NCI-H2107 treated with DMSO at 0.1 percent for 48 hours (cell line): ENCODE data around the gene ATP6V0A1.
A peak's percentile ranks its signal among the peaks of the same experiment; 100 is the strongest.
"Not testable (repeated sequence)": the region's sequence is repeated elsewhere in the genome, so short reads cannot be mapped to it uniquely, and the experiment has no call there.

Experiments
- DNase-seq: peaks from one replicate; lab custom pipeline; 2025; ENCODE audit not compliant: unreplicated experiment; lab: John Stamatoyannopoulos, UW

ATP6V0A1 gene

DNA sequence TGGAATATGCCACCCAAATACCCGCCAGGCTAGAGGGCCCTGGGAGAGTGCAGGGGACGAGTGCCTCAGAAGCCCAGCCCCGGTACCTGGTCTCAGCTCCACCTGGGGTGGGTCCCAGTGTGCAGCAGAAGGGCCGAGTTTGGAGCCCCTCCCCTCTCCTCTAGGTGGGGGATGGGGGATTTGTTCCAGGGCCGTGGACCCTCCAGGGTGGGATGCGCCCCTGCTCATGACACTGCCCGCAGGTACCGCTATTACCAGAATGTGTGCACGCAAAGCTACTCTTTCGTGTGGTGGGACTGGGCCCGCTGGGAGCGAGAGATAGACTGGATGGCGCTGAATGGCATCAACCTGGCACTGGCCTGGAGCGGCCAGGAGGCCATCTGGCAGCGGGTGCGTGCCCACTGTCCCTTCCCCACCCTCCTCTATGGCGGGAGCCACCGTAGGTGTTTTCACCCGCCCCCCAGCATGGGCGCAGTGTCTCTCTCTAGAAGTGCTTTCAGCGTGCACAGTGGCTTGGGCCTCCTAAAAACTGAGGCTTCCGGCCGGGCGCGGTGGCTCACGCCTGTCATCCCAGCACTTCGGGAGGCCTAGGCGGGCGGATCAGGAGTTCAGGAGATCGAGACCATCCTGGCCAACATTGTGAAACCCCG, 78.6 kb downstream of the ATP6V0A1 start:
- DNase-seq: no peak

DNA sequence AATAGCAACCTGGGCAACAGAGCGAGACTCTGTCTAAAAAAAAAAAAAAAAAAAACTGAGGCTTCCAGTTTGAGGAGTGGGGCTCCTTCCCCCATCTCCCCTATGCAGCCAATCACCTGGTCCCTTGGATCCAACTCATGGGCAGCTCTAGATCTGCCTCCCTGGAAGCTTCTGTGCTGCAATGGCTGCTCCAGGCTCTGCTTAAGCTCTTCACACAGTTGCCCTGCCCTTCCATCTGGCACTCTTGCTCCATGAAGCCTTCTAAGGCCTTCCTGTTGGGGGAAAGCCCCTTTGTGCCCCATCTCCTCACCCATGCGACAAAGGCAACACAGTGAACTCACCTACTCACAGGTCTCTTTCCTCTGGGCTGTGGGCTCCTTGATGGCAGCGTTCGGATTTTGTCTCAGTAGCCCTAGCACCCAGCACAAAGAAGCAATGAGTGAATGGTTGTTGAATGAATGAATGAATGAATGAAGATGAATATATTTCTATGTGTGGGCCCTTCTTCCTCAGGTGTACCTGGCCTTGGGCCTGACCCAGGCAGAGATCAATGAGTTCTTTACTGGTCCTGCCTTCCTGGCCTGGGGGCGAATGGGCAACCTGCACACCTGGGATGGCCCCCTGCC, 79.3 kb downstream of the ATP6V0A1 start:
- no peak for DNase-seq

DNA sequence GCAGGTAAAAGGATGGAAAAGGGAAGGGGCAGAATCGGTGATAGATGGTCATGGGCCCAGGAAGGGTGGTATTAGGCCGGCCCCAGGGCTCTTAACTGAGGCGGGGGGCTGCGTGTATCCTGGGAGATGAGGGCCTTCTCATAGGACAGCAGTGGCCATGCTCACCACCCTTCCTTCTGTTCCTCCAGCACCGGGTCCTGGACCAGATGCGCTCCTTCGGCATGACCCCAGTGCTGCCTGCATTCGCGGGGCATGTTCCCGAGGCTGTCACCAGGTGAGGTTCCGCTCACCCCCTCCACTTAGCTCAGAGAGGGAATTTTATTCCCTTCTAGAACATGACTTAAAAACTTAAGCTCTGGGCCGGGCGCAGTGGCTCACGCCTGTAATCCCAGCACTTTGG, 79.8 kb downstream of the ATP6V0A1 start:
- no peak for DNase-seq

DNA sequence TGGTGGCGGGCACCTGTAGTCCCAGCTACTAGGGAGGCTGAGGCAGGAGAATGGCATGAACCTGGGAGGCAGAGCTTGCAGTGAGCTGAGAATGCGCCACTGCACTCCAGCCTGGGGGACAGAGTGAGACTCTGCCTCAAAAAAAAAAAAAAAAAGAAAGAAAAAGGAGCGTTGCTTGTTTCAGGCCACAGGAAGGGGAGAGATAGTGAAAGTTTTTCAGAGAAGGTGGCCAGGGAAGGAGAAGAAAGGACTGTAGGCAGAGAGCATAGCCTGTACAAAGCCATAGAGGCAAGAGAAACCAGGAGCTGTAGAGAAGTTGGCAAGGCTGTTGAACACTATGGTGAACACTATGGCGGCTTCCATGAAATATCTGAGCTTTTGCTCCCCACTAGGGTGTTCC, 81.9 kb downstream of the ATP6V0A1 start:
- DNase-seq: not testable (repeated sequence)

DNA sequence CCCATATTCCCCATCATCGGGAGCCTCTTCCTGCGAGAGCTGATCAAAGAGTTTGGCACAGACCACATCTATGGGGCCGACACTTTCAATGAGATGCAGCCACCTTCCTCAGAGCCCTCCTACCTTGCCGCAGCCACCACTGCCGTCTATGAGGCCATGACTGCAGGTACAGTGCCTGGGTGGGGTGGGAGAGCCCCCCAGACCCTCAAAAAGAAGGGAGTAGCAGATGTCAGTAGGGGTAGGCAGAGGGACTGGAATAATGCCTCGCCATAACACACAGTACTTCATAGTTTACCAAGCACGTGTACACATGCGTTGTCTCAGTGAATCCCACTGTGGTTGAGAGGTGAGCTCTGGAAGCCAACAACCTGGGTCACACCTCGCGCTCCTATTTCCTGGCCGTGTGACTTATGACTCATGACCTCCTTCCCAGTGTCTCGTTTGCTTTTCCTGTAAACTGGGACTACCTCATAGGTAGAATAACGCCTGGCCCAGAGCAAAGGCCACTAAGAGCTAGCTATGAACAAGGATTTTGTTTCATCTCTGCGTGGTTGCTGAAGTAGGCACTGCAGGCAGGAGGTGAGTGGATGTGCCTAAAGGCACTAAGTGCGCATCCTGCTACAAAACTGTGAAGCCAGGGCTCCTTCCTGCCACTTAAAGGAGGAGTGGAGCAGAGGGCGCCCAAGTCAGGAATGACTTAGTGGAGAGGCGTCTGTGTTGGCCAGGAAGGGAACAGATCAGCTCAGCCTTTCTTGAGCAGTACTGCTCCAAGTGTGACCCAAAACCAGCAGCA, 82.6 kb downstream of the ATP6V0A1 start:
- no peak for DNase-seq

DNA sequence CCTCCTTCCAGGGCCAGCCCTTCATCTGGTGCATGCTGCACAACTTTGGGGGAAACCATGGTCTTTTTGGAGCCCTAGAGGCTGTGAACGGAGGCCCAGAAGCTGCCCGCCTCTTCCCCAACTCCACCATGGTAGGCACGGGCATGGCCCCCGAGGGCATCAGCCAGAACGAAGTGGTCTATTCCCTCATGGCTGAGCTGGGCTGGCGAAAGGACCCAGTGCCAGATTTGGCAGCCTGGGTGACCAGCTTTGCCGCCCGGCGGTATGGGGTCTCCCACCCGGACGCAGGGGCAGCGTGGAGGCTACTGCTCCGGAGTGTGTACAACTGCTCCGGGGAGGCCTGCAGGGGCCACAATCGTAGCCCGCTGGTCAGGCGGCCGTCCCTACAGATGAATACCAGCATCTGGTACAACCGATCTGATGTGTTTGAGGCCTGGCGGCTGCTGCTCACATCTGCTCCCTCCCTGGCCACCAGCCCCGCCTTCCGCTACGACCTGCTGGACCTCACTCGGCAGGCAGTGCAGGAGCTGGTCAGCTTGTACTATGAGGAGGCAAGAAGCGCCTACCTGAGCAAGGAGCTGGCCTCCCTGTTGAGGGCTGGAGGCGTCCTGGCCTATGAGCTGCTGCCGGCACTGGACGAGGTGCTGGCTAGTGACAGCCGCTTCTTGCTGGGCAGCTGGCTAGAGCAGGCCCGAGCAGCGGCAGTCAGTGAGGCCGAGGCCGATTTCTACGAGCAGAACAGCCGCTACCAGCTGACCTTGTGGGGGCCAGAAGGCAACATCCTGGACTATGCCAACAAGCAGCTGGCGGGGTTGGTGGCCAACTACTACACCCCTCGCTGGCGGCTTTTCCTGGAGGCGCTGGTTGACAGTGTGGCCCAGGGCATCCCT, 84.8 kb downstream of the ATP6V0A1 start:
- no peak for DNase-seq

DNA sequence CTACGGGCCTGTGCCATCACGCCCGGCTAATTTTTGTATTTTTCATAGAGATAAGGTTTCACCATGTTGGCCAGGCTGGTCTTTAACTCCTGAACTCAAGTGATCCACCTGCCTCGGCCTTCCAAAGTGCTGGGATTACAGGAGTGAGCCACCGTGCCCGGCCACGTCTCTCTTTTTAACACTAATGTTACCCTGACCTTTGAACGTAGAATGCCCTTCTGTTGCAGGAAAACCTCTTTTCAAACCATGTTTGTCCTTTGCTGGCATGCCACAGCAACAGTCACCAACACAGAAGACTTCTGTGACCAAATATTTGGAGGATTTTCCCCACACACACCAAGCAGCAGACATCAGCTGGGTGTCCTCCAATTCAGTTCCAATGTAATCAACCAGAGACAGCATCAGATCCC, 86.2 kb downstream of the ATP6V0A1 start:
- DNase-seq: no peak

DNA sequence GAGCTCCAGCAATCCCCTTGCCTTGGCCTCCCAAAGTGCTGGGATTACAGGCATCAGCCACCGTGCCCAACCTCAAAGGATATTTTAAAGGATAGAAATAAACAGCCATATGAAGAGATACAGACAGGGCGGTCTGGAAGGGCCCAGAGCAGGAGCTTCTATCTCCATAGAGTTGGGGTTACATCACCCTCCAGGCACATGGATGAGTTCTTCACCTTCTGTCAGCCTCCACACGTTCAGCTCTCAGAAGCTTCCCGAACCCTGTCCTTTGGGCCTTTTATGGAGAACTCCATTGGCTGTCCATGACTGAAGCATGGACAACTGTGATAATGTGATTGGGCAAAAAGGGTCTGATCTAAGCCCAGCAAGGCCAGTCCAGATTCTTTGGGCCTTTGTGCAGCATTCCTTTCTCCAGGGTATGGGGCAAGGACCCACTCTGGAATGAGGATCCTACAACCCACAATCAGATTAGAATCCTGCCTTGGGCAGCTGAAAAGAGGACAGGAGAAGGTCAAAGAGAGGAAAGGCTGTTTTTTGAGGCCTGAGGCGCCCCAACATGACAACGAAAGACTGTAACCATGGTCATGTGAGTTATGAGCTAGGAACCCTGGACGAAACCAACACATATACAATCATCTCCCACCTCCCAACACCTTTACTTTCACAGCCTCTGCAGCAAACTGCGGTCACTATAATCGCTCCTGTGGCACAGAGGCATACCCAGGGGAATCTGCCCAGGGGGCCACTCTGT, 87.3 kb downstream of the ATP6V0A1 start:
- DNase-seq: not testable (repeated sequence)

DNA sequence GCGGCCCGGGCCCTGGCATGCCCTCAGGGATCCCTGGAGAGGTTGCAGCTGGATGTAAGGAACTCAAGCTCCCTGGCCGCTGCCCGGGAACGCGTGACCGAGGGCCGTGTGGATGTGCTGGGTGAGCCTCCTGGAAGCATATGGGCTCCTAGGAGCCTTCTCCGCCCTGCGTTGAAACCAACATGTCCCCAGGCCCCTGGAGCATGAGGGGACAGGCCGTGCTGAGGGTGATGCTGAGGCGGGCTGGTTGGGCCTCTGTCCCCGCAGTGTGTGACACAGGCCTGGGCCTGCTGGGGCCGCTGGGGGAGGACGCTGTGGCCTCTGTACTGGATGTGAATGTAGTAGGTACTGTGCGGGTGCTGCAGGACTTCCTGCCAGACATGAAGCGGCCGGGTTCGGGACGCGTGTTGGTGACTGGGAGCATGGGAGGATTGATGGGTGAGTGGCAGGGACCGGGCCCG, 88.4 kb downstream of the ATP6V0A1 start:
- no peak for DNase-seq

DNA sequence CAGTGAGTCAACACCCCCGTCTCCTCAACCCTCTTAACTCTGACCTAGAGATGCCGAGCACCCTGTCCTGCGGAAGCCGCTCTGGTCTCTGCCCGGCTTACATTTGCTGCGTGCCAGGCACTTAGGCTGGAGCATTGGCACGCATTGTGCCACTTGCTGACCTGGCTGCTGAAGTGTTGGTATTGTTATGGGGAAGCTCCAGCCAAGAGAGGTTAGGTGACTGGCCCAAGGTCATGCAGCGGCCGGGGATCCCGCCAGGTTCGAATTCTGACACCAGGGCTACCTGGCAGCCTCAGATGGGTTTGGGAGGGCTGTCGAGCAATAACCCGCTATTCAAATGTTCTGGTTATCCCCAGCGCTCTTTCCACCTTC, 89.0 kb downstream of the ATP6V0A1 start:
- DNase-seq: no peak

DNA sequence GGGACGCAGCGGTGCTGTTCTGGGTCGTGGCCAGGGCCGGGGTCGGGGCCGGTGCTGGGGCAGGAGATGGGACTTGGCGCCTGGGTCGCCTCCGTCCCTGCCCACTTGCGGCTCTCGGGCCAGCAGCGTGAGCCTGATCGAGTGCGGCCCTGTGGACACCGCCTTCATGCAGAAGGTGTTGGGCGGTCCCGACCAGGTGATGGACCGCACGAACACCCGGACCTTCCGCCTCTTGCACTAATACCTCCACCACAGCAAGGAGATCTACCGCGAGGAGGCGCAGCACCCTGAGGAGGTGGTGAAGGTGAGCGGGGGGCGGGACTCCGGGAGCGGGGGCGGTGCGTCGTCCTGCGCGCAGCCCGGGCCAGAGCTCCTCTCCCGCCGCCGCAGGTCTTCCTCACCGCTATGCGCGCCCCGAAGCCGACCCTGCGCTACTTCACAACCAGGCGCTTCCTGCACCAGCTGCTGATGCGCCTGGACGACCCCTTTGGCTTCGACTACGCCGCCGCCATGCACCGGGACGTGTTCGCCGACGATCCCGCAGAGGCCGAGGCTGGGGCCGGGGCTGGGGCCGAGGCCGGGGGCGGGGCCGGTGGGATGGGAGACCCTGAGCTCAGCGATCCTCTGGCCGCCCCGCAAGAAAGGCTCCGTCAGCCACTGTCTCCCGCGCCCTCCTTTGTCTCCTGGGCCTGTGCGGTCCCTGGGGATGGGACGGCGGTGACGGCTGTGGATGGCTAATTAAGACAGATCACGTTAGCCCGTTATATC, 89.6 kb downstream of the ATP6V0A1 start:
- peak; percentile 66 for DNase-seq

DNA sequence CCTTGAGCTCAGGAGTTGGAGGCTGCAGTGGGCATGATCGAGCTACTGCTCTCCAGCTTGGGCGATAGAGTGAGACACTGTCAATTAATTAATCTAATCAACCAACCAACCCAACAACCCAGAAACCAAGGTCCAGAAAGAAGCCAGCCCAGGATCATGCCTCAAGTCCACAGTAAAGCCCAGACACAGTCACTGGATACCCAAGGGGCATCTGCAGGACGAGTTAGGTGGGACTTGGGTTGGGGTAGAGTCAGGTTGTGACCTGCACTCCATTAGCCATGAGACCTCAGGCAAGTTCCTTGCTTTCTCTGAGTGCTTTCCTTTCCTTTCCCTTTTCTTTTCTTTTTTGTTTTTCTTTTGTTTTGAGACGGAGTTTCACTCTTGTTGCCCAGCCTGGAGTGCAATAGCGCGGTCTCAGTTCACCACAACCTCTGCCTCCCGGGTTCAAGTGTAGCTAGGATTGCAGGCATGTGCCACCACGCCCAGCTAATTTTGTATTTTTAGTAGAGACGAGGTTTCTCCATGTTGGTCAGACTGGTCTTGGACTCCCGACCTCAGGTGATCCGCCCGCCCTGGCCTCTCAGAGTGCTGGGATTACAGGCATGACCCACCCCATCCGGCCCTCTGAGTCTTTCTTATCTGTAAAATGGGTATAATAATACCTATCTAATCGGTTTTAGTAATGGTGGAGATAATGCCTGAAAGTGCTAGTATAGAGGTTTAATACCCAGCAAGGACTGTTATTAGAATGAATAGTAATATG, 90.5 kb downstream of the ATP6V0A1 start:
- no peak for DNase-seq

DNA sequence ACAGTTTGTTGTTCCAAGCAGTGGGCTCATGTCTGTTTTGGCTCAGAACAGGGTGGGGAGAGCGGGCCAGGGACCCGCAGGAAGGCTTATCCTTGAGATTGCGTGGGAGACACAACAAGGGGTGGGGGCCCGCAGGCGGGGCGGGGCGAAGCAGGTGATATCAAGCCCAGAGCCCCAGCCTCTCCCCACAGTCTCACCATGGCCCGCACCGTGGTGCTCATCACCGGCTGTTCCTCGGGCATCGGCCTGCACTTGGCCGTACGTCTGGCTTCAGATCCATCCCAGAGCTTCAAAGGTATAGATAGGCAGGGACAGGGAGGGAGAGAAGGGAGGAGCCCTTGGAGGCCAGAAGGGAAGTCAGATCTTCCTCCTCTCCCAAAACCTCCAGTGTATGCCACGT, 94.1 kb downstream of the ATP6V0A1 start, which contains the start of gene HSD17B1:
TSS of gene HSD17B1 (plus strand) at position 188 of the 400 bp plus-strand sequence. CDS start at position 199, 11 bp downstream.
- not testable (repeated sequence) for DNase-seq

DNA sequence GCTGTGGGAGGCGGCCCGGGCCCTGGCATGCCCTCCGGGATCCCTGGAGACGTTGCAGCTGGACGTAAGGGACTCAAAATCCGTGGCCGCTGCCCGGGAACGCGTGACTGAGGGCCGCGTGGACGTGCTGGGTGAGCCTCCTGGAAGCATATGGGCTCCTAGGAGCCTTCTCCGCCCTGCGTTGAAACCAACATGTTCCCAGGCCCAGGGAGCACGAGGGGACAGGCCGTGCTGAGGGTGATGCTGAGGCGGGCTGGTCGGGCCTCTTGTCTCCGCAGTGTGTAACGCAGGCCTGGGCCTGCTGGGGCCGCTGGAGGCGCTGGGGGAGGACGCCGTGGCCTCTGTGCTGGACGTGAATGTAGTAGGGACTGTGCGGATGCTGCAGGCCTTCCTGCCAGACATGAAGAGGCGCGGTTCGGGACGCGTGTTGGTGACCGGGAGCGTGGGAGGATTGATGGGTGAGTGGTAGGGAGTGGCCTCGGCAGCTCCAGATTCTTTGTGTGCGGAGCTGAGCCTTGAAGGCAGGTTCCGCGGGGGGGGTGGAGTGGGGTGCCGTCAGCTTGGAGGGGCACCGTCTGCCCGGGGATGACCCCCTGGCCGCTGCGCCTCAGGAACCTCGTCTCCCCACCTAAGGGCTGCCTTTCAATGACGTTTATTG, 94.6 kb downstream of the ATP6V0A1 start:
- no peak for DNase-seq

DNA sequence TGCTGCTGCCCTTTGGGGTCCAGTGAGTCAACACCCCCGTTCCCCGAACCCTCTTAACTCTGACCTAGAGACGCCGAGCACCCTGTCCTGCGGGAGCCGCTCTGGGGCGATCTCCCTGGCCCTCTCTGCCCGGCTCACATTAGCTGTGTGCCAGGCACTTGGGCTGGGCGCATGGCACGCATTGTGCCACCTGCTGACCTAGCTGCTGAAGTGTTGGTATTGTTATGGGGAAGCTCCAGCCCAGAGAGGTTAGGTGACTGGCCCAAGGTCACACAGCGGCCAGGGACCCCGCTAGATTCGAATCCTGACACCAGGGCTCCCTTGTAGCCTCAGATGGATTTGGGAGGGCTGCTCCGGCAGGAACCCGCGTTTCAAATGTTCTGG, 95.2 kb downstream of the ATP6V0A1 start:
- no peak for DNase-seq

DNA sequence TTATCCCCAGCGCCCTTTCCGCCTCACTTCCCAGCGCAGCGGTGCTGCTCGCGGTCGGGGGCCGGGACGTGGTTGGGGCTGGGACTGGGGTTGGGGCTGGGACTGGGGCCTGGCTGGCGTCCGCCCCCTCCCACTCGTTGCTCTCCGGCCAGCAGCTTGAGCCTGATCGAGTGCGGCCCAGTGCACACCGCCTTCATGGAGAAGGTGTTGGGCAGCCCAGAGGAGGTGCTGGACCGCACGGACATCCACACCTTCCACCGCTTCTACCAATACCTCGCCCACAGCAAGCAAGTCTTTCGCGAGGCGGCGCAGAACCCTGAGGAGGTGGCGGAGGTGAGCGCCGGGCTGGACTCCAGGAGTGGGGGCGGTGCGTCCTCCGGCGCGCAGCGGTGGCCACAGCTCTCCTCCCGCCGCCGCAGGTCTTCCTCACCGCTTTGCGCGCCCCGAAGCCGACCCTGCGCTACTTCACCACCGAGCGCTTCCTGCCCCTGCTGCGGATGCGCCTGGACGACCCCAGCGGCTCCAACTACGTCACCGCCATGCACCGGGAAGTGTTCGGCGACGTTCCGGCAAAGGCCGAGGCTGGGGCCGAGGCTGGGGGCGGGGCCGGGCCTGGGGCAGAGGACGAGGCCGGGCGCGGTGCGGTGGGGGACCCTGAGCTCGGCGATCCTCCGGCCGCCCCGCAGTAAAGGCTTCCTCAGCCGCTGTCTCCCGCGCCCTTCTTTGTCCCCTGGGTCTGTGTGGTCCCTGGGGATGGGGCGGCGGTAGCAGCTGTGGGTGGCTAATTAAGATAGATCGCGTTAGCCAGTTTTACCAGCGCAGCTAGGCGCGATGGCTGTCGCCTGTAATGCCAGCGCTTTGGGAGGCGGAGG, 95.8 kb downstream of the ATP6V0A1 start:
- peak; percentile 55 for DNase-seq

DNA sequence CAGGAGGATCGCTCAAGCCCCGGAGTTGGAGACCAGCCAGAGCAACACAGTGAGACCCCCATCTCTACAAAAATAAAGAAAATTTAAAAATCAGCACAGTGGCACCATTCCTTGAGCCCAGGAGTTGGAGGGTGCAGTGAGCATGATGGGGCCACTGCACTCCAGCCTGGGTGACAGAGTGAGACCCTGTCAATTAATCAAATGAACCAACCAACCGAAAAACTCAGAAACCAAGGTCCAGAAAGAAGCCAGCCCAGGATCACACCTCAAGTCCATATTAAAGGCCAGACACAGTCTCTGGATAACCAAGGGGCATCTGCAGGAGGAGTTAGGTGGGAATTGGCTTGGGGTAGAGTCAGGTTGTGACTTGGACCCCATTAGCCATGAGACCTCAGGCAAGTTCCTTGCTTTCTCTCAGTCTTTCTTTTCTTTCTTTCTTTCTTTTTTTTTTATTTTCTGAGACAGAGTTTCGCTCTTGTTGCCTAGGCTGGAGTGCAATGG, 96.5 kb downstream of the ATP6V0A1 start:
- no peak for DNase-seq
